BE2C (cell line): Measurements from ENCODE around the gene ECHDC3. TPM values are rescaled to one million over a fixed set of nuclear protein-coding genes. Genes with fewer than 3 reads are reported as not detected.

ENCODE experiments used
- DNase-seq: peaks from one replicate; pipeline ENCODE4 v3.0.0-alpha.2; 2020
- H3K27me3 ChIP-seq: fragments of 250-450 bp; sonication (Bioruptor Pico); 2 replicates; pipeline ENCODE4 v1.5.1; 2020; ENCODE audit warnings: mild to moderate bottlenecking
- H3K36me3 ChIP-seq: fragments of 250-450 bp; sonication (Bioruptor Pico); 2 replicates; pipeline ENCODE4 v1.5.1; 2020; ENCODE audit warnings: mild to moderate bottlenecking
- H3K4me1 ChIP-seq: fragments of 250-450 bp; sonication (Bioruptor Pico); 2 replicates; pipeline ENCODE4 v1.5.1; 2020
- H3K4me3 ChIP-seq: 2 replicates; pipeline ENCODE4 v1.5.1; 2011; ENCODE audit warnings: low read depth, low read length
- H3K9me3 ChIP-seq: fragments of 250-450 bp; sonication (Bioruptor Pico); 2 replicates; pipeline ENCODE4 v1.5.1; 2020
- polyA plus RNA-seq: library from polyadenylated mRNA; unstranded; fragments of >200 nt; gene quantifications from one replicate; pipeline ENCODE4 v1.2.1, GENCODE V29; 2012; ENCODE audit warnings: low read depth, missing spikeins; ENCODE audit not compliant: insufficient read length, insufficient read depth
- TF ChIP-seq, protein P1 (sequence below): IDR thresholded peaks from 2 replicates; pipeline ENCODE4 v1.5.1; 2012; ENCODE audit warnings: mild to moderate bottlenecking, low read depth, low read length

Gene ECHDC3, protein sequence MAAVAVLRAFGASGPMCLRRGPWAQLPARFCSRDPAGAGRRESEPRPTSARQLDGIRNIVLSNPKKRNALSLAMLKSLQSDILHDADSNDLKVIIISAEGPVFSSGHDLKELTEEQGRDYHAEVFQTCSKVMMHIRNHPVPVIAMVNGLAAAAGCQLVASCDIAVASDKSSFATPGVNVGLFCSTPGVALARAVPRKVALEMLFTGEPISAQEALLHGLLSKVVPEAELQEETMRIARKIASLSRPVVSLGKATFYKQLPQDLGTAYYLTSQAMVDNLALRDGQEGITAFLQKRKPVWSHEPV
- polyA plus RNA-seq: 2.4 TPM

DNA sequence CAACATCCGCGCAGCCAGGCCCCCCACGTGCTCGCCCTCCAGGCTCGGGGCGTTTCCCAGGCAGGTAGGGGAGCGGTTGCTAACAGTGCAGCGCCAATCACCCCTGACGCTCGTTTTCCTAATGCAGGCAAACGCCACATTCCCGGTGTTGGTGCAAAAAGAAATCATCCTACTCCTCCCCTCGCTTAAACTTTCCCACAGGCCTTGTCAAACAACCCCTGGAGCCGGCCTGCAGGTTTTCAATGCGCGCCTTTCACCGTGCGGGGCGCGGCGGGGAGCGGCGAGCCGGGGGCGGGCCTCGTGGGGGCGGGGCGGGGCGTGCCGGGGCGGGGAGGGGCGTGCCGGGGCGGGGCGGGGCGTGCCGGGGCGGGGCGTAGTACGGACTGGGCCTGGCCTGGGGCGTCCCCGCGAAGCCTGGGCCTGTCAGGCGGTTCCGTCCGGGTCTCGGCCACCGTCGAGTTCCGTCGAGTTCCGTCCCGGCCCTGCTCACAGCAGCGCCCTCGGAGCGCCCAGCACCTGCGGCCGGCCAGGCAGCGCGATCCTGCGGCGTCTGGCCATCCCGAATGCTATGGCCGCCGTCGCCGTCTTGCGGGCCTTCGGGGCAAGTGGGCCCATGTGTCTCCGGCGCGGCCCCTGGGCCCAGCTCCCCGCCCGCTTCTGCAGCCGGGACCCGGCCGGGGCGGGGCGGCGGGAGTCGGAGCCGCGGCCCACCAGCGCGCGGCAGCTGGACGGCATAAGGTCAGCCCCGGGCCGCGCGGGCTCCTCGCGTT lies at the start of gene ECHDC3:
Gene ECHDC3, plus strand, starts transcription at position 374 of the 770 bp plus-strand sequence. Its CDS starts 195 bp downstream, at position 569.
- Histone ChIP-seq H3K9me3 (no peaks in the 10 kb centered on the region; the same call in 1 of the 2 replicates), H3K27me3 (no peaks in the 10 kb centered on the region), H3K4me1 (no peaks in the 10 kb centered on the region), H3K36me3 (no peaks in the 10 kb centered on the region), H3K4me3 (peak within 1 kb of the TSS; percentile 48)
- TF ChIP-seq, protein P1, sequence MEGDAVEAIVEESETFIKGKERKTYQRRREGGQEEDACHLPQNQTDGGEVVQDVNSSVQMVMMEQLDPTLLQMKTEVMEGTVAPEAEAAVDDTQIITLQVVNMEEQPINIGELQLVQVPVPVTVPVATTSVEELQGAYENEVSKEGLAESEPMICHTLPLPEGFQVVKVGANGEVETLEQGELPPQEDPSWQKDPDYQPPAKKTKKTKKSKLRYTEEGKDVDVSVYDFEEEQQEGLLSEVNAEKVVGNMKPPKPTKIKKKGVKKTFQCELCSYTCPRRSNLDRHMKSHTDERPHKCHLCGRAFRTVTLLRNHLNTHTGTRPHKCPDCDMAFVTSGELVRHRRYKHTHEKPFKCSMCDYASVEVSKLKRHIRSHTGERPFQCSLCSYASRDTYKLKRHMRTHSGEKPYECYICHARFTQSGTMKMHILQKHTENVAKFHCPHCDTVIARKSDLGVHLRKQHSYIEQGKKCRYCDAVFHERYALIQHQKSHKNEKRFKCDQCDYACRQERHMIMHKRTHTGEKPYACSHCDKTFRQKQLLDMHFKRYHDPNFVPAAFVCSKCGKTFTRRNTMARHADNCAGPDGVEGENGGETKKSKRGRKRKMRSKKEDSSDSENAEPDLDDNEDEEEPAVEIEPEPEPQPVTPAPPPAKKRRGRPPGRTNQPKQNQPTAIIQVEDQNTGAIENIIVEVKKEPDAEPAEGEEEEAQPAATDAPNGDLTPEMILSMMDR: no peak
- peak; percentile 32 for DNase-seq

DNA sequence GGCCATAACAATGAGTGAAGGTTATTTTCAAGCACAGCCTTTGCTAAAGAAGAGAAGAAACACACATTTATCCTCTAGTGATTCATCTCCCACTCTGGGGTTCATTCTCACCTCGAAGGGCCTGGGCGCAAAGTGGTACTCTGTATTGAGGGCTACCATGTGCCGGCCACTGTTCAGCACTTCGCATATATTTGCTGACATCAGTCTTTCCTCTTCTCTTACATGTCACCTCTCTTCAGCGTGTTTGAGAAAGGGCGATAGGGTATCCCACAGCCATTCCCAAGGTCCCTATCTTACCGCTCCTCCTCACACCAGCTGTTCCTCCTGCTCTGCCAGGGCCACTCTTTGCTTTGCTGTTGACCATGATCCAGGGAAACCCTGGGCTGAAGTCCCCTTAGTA lies 48.8 kb upstream of the ECHDC3 start:
- TF ChIP-seq, protein P1: no peak
- H3K9me3 ChIP-seq: no peaks in the 10 kb centered on the region

DNA sequence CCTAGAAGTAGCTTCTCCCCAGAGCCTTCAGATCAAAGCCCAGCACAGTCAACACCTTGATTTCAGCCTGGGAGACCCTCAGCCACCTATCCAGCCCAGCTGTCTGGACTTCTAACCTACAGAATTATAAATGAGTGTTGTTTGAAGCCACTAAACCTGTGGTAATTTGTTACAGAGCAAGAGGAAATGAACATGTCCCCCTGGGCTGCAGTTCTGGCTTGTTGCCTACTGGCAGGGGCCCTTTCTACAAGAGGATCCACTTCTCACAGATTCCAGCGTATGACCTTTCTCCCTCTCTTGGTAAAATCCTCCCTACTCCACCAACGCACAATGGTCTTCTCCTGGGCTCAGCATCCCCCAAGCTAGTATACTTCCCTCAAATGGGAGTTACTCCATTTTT lies 46.4 kb upstream of the ECHDC3 start:
- Histone ChIP-seq H3K4me1 (no peaks in the 10 kb centered on the region), H3K36me3 (no peaks in the 10 kb centered on the region), H3K9me3 (no peaks in the 10 kb centered on the region), H3K27me3 (no peaks in the 10 kb centered on the region), H3K4me3 (no peak overlapping the region)
- TF ChIP-seq, protein P1: no peak
- no peak for DNase-seq

More for the DNA sequence above, 48.8 kb upstream of the ECHDC3 start:
- no peak for DNase-seq
- H3K4me1 ChIP-seq: no peaks in the 10 kb centered on the region
- no peak overlapping the region for H3K4me3 ChIP-seq
- no peaks in the 10 kb centered on the region for H3K36me3 ChIP-seq
- no peaks in the 10 kb centered on the region for H3K27me3 ChIP-seq

DNA sequence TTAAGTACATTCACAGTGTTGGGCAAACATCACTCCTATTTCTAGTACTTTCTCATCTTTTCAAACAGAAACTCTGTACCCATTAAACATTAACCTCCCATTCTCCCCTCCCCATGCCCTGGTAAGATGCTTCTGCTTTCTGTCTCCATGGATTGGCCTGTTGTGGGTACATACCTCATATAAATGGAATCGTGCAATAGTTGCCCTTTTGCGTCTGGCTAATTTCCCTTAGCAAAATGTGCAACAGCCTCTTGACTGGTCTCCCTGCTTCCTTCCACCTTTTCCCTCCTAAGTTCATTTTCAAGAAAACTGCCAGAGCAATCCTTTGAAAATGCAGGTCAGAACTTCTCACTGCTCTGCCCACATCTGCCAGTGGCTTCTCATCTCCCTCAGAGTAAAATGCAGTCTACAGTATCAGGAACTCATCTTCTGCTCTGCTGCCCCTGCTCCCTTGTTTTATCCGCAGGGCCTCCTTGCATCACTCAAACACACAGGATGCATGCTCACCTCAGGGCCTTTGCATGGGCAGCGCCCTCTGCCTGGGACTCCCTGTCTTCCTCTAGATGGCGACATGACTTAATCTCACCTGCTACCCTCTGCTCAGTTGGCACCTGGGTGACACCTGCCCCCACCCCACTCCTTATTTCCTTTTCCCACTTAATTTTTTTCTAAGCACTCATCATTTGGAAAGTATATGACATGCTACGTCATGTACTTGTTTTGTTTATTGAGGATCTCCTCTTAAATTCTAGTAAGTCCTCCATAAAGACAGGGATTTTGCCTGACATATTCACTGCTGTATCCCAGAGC lies 44.3 kb upstream of the ECHDC3 start:
- Histone ChIP-seq H3K27me3 (no peaks in the 10 kb centered on the region), H3K4me3 (no peak overlapping the region), H3K9me3 (no peaks in the 10 kb centered on the region), H3K36me3 (no peaks in the 10 kb centered on the region), H3K4me1 (no peaks in the 10 kb centered on the region)
- TF ChIP-seq, protein P1: peak; percentile 14; the same call in 1 of the 2 replicates
- no peak for DNase-seq

DNA sequence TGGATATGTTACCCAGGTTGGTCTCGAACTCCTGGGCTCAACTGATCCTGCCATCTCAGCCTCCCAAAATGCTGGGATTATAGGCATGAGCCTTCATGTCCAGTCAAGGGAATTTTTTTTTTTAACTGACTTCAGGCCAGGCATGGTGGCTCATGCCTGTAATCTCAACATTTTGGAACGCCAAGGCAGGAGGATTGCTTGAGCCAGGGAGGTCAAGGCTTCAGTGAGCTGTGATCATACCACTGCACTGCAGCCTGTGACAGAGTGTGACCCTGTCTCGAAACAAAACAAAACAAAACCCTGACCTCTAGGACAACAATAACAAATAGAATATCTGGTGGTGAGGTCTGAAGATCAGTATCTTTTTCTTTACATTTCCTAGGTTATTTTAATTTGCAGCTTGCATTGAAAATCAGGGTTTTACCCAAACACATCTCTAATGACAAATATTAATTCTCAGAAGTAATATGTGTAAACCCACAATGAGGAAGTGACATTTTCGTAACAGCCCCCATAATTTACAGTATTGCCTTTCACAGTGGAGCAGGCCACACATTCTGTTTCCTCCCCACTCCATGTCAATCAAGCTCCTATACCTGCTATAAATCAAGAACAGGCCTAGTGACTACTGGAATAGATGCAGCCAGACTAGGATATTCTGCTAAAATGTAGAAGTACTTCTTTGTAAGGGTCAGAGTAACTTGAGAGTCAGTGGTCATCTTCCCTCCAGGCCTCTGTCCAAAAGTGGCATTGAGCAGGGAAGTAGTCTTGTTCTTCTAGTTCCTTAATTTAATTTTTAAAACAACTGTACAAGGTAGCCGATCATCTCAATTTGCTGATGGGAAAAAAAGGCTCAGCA lies 43.3 kb upstream of the ECHDC3 start:
- Histone ChIP-seq H3K9me3 (no peaks in the 10 kb centered on the region), H3K36me3 (no peaks in the 10 kb centered on the region), H3K4me3 (no peak overlapping the region), H3K27me3 (no peaks in the 10 kb centered on the region), H3K4me1 (no peaks in the 10 kb centered on the region)
- DNase-seq: no peak
- TF ChIP-seq, protein P1: no peak
